Smooth muscle cell (in vitro differentiated cells): Measurements from ENCODE around the gene ZNF432. TPM values are rescaled to one million over a fixed set of nuclear protein-coding genes. Genes with fewer than 3 reads are reported as not detected.
"Not testable (repeated sequence)": the region's sequence is repeated elsewhere in the genome, so short reads cannot be mapped to it uniquely, and the experiment has no call there.

Experiments used
- DNase-seq: peaks from one replicate; lab custom pipeline; 2025; ENCODE audit not compliant: unreplicated experiment; lab: John Stamatoyannopoulos, UW
- H2AFZ ChIP-seq: fragments of 200-600 bp; sonication (generic); 2 replicates; pipeline ENCODE4 v1.6.0; 2016; ENCODE audit warnings: antibody characterized with exemption, low read depth, mild to moderate bottlenecking
- H3F3A ChIP-seq: fragments of 200-600 bp; sonication (generic); 2 replicates; pipeline ENCODE4 v1.6.0; 2017; ENCODE audit warnings: antibody characterized with exemption, low read depth
- H3K27ac ChIP-seq: fragments of 200-600 bp; sonication (generic); 2 replicates; pipeline ENCODE4 v1.5.1; 2016; ENCODE audit warnings: low read depth, mild to moderate bottlenecking
- H3K27me3 ChIP-seq: fragments of 200-600 bp; sonication (generic); 2 replicates; pipeline ENCODE4 v1.6.1; 2016; ENCODE audit warnings: low read depth, mild to moderate bottlenecking
- H3K36me3 ChIP-seq: fragments of 200-600 bp; sonication (generic); 2 replicates; pipeline ENCODE4 v1.5.1; 2016; ENCODE audit warnings: low read depth
- H3K4me1 ChIP-seq: fragments of 200-600 bp; sonication (generic); 2 replicates; pipeline ENCODE4 v1.5.1; 2016; ENCODE audit warnings: low read depth
- H3K4me2 ChIP-seq: fragments of 200-600 bp; sonication (generic); 2 replicates; pipeline ENCODE4 v1.6.0; 2016; ENCODE audit warnings: mild to moderate bottlenecking
- H3K4me3 ChIP-seq: fragments of 200-600 bp; sonication (generic); 2 replicates; pipeline ENCODE4 v1.5.1; 2016; ENCODE audit warnings: mild to moderate bottlenecking
- H3K79me2 ChIP-seq: fragments of 200-600 bp; sonication (generic); 2 replicates; pipeline ENCODE4 v1.6.0; 2016; ENCODE audit warnings: low read depth, mild to moderate bottlenecking
- H3K9ac ChIP-seq: fragments of 200-600 bp; sonication (generic); 2 replicates; pipeline ENCODE4 v1.6.0; 2016; ENCODE audit warnings: low read depth
- H3K9me3 ChIP-seq: fragments of 200-600 bp; sonication (generic); replicated peaks from 2 replicates; pipeline ENCODE4 v1.5.1; 2016; ENCODE audit warnings: low read depth
- H4K20me1 ChIP-seq: fragments of 200-600 bp; sonication (generic); 2 replicates; pipeline ENCODE4 v1.6.0; 2016; ENCODE audit warnings: low read depth
- WGBS: methylation state at CpG from one replicate; pipeline ENCODE4 v1.1.7; 2016; ENCODE audit warnings: low lambda C conversion rate; 5-methylcytosine and 5-hydroxymethylcytosine counted together
- polyA plus RNA-seq: library from polyadenylated mRNA; unstranded; fragments of >200 nt; fragmentation: Nextera tagmentation; extraction: Ambion mirVana; gene quantifications from 2 replicates; pipeline ENCODE4 v1.2.1, GENCODE V29; 2016
- total RNA-seq: library from RNA; depleted of rRNA; stranded (reverse); fragments of >200 nt; gene quantifications from 2 replicates; pipeline ENCODE4 v1.2.3, GENCODE V29; 2014
- TF ChIP-seq, protein P1 (sequence below): fragments of 200-600 bp; sonication (generic); IDR thresholded peaks from 2 replicates; pipeline ENCODE4 v1.5.1; 2017; ENCODE audit warnings: borderline replicate concordance, mild to moderate bottlenecking, antibody characterized with exemption; ENCODE audit not compliant: insufficient read depth, poor library complexity, severe bottlenecking

ZNF432 gene
- total and polyA plus RNA-seq, 2 experiments from 2014 or later = 4.2 to 18.3 TPM

DNA sequence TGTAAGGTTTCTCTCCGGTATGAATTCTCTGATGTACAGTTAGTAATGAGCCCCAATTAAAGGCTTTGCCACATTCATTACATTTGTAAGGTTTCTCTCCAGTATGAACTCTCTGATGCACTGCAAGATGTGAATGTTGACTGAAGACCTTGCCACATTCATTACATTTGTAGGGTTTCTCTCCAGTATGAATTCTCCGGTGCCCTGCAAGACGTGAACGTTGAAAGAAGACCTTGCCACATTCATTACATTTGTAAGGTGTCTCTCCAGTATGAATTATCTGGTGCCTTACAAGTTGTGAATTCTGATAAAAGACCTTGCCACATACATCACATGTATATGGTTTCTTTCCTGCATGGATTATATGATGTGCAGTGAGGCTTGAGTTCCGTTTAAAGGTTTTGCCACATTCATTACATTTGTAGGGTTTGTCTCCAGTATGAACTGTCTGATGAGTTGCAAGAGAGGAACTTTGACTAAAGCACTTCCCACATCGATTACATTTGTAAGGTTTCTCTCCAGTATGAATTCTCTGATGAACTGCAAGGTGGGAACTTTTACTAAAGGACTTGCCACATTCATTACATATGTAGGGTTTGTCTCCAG is 17.7 kb upstream of the ZNF432 start:
- Histone ChIP-seq H3K4me2 (no peak overlapping the region), H3K27me3 (no peaks in the 10 kb centered on the region), H3K36me3 (peaks cover 81% of the 10 kb centered on the region), H2AFZ (no peak overlapping the region), H3K4me1 (no peaks in the 10 kb centered on the region), H4K20me1 (no peaks in the 10 kb centered on the region), H3K9ac (no peak overlapping the region), H3F3A (no peaks in the 10 kb centered on the region), H3K27ac (no peak overlapping the region), H3K79me2 (peaks cover 19% of the 10 kb centered on the region), H3K4me3 (peak overlapping the region; percentile 15), H3K9me3 (peaks cover 85% of the 10 kb centered on the region)
- TF ChIP-seq, protein P1, sequence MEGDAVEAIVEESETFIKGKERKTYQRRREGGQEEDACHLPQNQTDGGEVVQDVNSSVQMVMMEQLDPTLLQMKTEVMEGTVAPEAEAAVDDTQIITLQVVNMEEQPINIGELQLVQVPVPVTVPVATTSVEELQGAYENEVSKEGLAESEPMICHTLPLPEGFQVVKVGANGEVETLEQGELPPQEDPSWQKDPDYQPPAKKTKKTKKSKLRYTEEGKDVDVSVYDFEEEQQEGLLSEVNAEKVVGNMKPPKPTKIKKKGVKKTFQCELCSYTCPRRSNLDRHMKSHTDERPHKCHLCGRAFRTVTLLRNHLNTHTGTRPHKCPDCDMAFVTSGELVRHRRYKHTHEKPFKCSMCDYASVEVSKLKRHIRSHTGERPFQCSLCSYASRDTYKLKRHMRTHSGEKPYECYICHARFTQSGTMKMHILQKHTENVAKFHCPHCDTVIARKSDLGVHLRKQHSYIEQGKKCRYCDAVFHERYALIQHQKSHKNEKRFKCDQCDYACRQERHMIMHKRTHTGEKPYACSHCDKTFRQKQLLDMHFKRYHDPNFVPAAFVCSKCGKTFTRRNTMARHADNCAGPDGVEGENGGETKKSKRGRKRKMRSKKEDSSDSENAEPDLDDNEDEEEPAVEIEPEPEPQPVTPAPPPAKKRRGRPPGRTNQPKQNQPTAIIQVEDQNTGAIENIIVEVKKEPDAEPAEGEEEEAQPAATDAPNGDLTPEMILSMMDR = no peak
- DNase-seq = no peak
- WGBS = over 99% methylated on average over 6 of the region's 6 CpGs

- H3K9me3 ChIP-seq = peaks cover 79% of the 10 kb centered on the region
Measured at GRCh38 chr19:52065399-52065798, 16.8 kb upstream of the ZNF432 start.

GRCh38 chr19:52056480-52056879 is 7.8 kb upstream of the ZNF432 start:
- peaks cover 19% of the 10 kb centered on the region for H3K9me3 ChIP-seq
- H4K20me1 ChIP-seq, H3K36me3 ChIP-seq, H3K4me2 ChIP-seq, H3K79me2 ChIP-seq, H3K27me3 ChIP-seq, H3K9ac ChIP-seq, H3K27ac ChIP-seq, H3K4me3 ChIP-seq, H2AFZ ChIP-seq, H3K4me1 ChIP-seq, H3F3A ChIP-seq, DNase-seq: not testable (repeated sequence)
- 96% methylated on average over 3 of the region's 3 CpGs for WGBS

More at GRCh38 chr19:52065399-52065798, 16.8 kb upstream of the ZNF432 start:
- peak overlapping the region; percentile 15 for H3K4me3 ChIP-seq
- 95% methylated on average over 6 of the region's 6 CpGs for WGBS
- no peak overlapping the region for H2AFZ ChIP-seq
- TF ChIP-seq, protein P1 = no peak
- peaks cover 10% of the 10 kb centered on the region for H3K79me2 ChIP-seq
- no peak overlapping the region for H3K9ac ChIP-seq
- H3K4me1 ChIP-seq = no peaks in the 10 kb centered on the region
- no peaks in the 10 kb centered on the region for H4K20me1 ChIP-seq
- peaks cover 72% of the 10 kb centered on the region for H3K36me3 ChIP-seq
- H3K4me2 ChIP-seq = no peak overlapping the region
- H3F3A ChIP-seq = no peaks in the 10 kb centered on the region
- H3K27me3 ChIP-seq = no peaks in the 10 kb centered on the region
- no peak for DNase-seq
- H3K27ac ChIP-seq = no peak overlapping the region

DNA sequence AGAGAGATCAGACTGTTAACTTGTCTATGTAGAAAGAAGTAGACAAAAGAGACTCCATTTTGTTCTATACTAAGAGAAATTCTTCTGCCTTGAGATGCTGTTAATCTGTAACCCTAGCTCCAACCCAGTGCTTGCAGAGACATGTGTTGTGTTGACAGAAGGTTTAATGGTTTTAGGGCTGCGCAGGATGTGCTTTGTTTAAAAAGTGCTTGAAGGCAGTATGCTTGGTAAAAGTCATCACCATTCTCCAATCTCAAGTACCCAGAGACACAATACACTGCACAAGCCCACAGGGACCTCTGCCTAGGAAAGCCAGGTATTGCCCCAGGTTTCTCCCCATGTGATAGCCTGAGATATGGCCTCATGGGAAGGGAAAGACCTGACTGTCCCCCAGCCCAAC is 3.1 kb upstream of the ZNF432 start:
- H3K27me3 ChIP-seq, H3K4me2 ChIP-seq, H3K27ac ChIP-seq, H4K20me1 ChIP-seq, H2AFZ ChIP-seq, H3K4me3 ChIP-seq, H3K9me3 ChIP-seq, DNase-seq, H3K9ac ChIP-seq, H3K36me3 ChIP-seq, H3K4me1 ChIP-seq, H3F3A ChIP-seq: not testable (repeated sequence)
- peaks cover 18% of the 10 kb centered on the region for H3K79me2 ChIP-seq
- 43% methylated on average over 1 of the region's 1 CpG for WGBS

GRCh38 chr19:52039169-52039568 is 9.5 kb downstream of the ZNF432 start:
- Histone ChIP-seq H3K27ac (no peak overlapping the region), H2AFZ (no peak overlapping the region), H3K36me3 (peaks cover 82% of the 10 kb centered on the region), H3K27me3 (no peaks in the 10 kb centered on the region), H3K4me2 (no peak overlapping the region), H4K20me1 (no peaks in the 10 kb centered on the region), H3K4me1 (no peaks in the 10 kb centered on the region), H3F3A (peaks cover 5% of the 10 kb centered on the region), H3K4me3 (no peak overlapping the region), H3K9ac (no peak overlapping the region), H3K9me3 (peaks cover 60% of the 10 kb centered on the region), H3K79me2 (no peaks in the 10 kb centered on the region)
- TF ChIP-seq, protein P1 = no peak
- DNase-seq = no peak
- 100% methylated on average over 4 of the region's 4 CpGs for WGBS
